ENCODE results near the gene NR5A1.
A peak's percentile ranks its signal among the peaks of the same experiment; 100 is the strongest.

Gene NR5A1

GRCh38 chr9:124488641-124489210, 18.5 kb downstream of the NR5A1 start:
- H3K27ac ChIP-seq, result no peak overlapping the region; the same call in none of the 2 replicates
- no peaks in the 10 kb centered on the region for H3K36me3 ChIP-seq
- no peaks in the 10 kb centered on the region for H3K27me3 ChIP-seq (ENCODE audit: insufficient read depth, low read depth, severe bottlenecking)
- H3K4me3 ChIP-seq (ENCODE audit: low read depth, low read length), result no peak overlapping the region
- TF ChIP-seq CTCF (IDR thresholded peaks at IDR 0.05; ENCODE audit: low read depth, low read length), result no peak
- H3K9me3 ChIP-seq (ENCODE audit: severe bottlenecking), result no peaks in the 10 kb centered on the region
- no peak for DNase-seq

- H3K27ac ChIP-seq, result peak overlapping the region; percentile 7; the same call in 1 of the 2 replicates
- no peak overlapping the region for H3K4me3 ChIP-seq (ENCODE audit: low read depth, low read length)
- H3K36me3 ChIP-seq, result no peaks in the 10 kb centered on the region
- H3K9me3 ChIP-seq (ENCODE audit: severe bottlenecking), result no peaks in the 10 kb centered on the region
- DNase-seq, result no peak
- TF ChIP-seq CTCF (IDR thresholded peaks at IDR 0.05; ENCODE audit: low read depth, low read length), result no peak
- H3K27me3 ChIP-seq (ENCODE audit: insufficient read depth, low read depth, severe bottlenecking), result no peaks in the 10 kb centered on the region
Measured at GRCh38 chr9:124487260-124488182, 19.7 kb downstream of the NR5A1 start.

GRCh38 chr9:124486778-124487259, 20.4 kb downstream of the NR5A1 start:
- Histone ChIP-seq H3K27ac (no peak overlapping the region), H3K9me3 (ENCODE audit: severe bottlenecking) (no peaks in the 10 kb centered on the region), H3K4me3 (ENCODE audit: low read depth, low read length) (no peak overlapping the region), H3K27me3 (ENCODE audit: insufficient read depth, low read depth, severe bottlenecking) (no peaks in the 10 kb centered on the region), H3K36me3 (no peaks in the 10 kb centered on the region)
- DNase-seq, result no peak
- no peak for TF ChIP-seq CTCF (IDR thresholded peaks at IDR 0.05; ENCODE audit: low read depth, low read length)

- Histone ChIP-seq H3K27me3 (ENCODE audit: insufficient read depth, low read depth, severe bottlenecking) (no peaks in the 10 kb centered on the region), H3K36me3 (no peaks in the 10 kb centered on the region), H3K27ac (peak overlapping the region; percentile 54), H3K9me3 (ENCODE audit: severe bottlenecking) (no peaks in the 10 kb centered on the region), H3K4me3 (ENCODE audit: low read depth, low read length) (no peak overlapping the region)
- TF ChIP-seq CTCF (IDR thresholded peaks at IDR 0.05; ENCODE audit: low read depth, low read length), result no peak
- DNase-seq, result peak; percentile 62
Measured at GRCh38 chr9:124485936-124486335, 21.3 kb downstream of the NR5A1 start.

- no peaks in the 10 kb centered on the region for H3K9me3 ChIP-seq (ENCODE audit: severe bottlenecking)
- no peaks in the 10 kb centered on the region for H3K27me3 ChIP-seq (ENCODE audit: insufficient read depth, low read depth, severe bottlenecking)
- H3K4me3 ChIP-seq (ENCODE audit: low read depth, low read length), result no peak overlapping the region
- no peak for TF ChIP-seq CTCF (IDR thresholded peaks at IDR 0.05; ENCODE audit: low read depth, low read length)
- peak overlapping the region; percentile 54 for H3K27ac ChIP-seq
- H3K36me3 ChIP-seq, result no peaks in the 10 kb centered on the region
- DNase-seq, result peak; percentile 79
Measured at GRCh38 chr9:124485201-124485600, 22.0 kb downstream of the NR5A1 start.

Measured in WERI-Rb-1 (cell line).